ENCODE data around the gene ETV7.

GRCh38 chr6:36414481-36414880 lies 27.0 kb upstream of the ETV7 start:
- TF ChIP-seq EZH2 (IDR thresholded peaks at IDR 0.05): no peak
- TF ChIP-seq FOXP2 (optimal IDR thresholded peaks at IDR 0.05; ENCODE audit: control extremely low read depth, extremely low read length, insufficient read depth): no peak
- TF ChIP-seq POLR2AphosphoS5 (IDR thresholded peaks at IDR 0.05; ENCODE audit: borderline replicate concordance, low read depth, low read length): no peak

Data from SK-N-MC (cell line).